Thyroid gland (tissue), 4 donors: ENCODE data around the gene ENOX1.

Source experiments
- CTCF ChIP-seq, 6 experiments: fragments of 200-600 bp in 3 of 6; fragments of 450-650 bp in 3 of 6; sonication (generic) in 3 of 6; IDR thresholded peaks; one replicate each; pipeline ENCODE4 v1.5.1; 2016 to 2019; ENCODE audit warnings: antibody characterized with exemption in 6 of 6, mild to moderate bottlenecking in 2 of 6, inconsistent platforms in 1 of 6, moderate library complexity in 1 of 6
- POLR2A ChIP-seq, 2 donors: fragments of 450-650 bp; IDR thresholded peaks; one replicate each; pipeline ENCODE4 v1.6.1; 2017; ENCODE audit warnings: antibody characterized with exemption in 2 of 2, mild to moderate bottlenecking in 2 of 2, moderate library complexity in 1 of 2

GRCh38 chr13:43196086-43196621, 590.6 kb downstream of the ENOX1 start:
- TF ChIP-seq CTCF (IDR thresholded peaks at IDR 0.05): no peak
- no peak for TF ChIP-seq POLR2A (IDR thresholded peaks at IDR 0.05)
